H1 (cell line): Measurements from ENCODE around the gene ADAM30. TPM values are rescaled to one million over a fixed set of nuclear protein-coding genes. Genes with fewer than 3 reads are reported as not detected.
"Not testable (repeated sequence)": the region's sequence is repeated elsewhere in the genome, so short reads cannot be mapped to it uniquely, and the experiment has no call there.

Source experiments
- CTCF ChIA-PET: fragments of 300-600 bp; sonication (Branson Sonifier 250); formaldehyde crosslinking; loops from one replicate; lab custom pipeline; 2021; ENCODE audit not compliant: partially characterized antibody; lab: Charles Lee
- POLR2A ChIA-PET: fragments of 300-600 bp; sonication (Branson Sonifier 250); formaldehyde crosslinking; loops from one replicate; lab custom pipeline; 2021; ENCODE audit warnings: inconsistent platforms; ENCODE audit not compliant: partially characterized antibody; lab: Charles Lee
- DNase-seq, 2 experiments: peaks; one replicate each; pipeline versions ENCODE4 v3.0.0 to v3.0.0-alpha.2; 2010 to 2022; ENCODE audit warnings: low spot score in 2 of 2, low read depth in 1 of 2, mixed read lengths in 1 of 2
- FAIRE-seq: peaks from 2 replicates; lab custom pipeline; 2011; peaks lifted over from hg19 to GRCh38; lab: Jason Lieb, UNC
- H2AFZ ChIP-seq: 2 replicates; pipeline ENCODE4 v1.8.1; 2012; ENCODE audit warnings: low read length, inconsistent platforms
- H2AK5ac ChIP-seq: 2 replicates; pipeline ENCODE4 v1.6.1; 2013; ENCODE audit warnings: low read depth, low read length
- H2BK120ac ChIP-seq: replicated peaks from 2 replicates; pipeline ENCODE3; 2013; ENCODE audit warnings: low read depth, low read length, inconsistent platforms
- H2BK12ac ChIP-seq: 2 replicates; pipeline ENCODE4 v1.6.1; 2013; ENCODE audit warnings: low read depth, low read length
- H2BK15ac ChIP-seq: 2 replicates; pipeline ENCODE4 v1.6.1; 2013; ENCODE audit warnings: low read length
- H2BK20ac ChIP-seq: 2 replicates; pipeline ENCODE4 v1.6.1; 2013; ENCODE audit warnings: low read length
- H2BK5ac ChIP-seq: 2 replicates; pipeline ENCODE4 v1.6.1; 2013; ENCODE audit warnings: low read depth, low read length
- H3K14ac ChIP-seq: 2 replicates; pipeline ENCODE4 v1.6.1; 2013; ENCODE audit warnings: inconsistent platforms; ENCODE audit not compliant: insufficient read length
- H3K18ac ChIP-seq: 2 replicates; pipeline ENCODE4 v1.6.1; 2013; ENCODE audit warnings: low read length; ENCODE audit errors: extremely low read depth
- H3K23ac ChIP-seq: 2 replicates; pipeline ENCODE4 v1.6.1; 2013; ENCODE audit warnings: inconsistent platforms; ENCODE audit not compliant: insufficient read length
- H3K23me2 ChIP-seq: 2 replicates; pipeline ENCODE4 v1.6.1; 2013; ENCODE audit warnings: low read depth, low read length
- H3K27ac ChIP-seq: 2 replicates; pipeline ENCODE4 v1.6.1; 2011; ENCODE audit warnings: low read depth, low read length, inconsistent platforms
- H3K27me3 ChIP-seq, 4 experiments: replicated peaks in 1 of 4; 1 replicate in 1 of 4; 2 replicates in 3 of 4; pipeline versions ENCODE4 v1.6.1 to v1.8.1; 2011 to 2013; ENCODE audit warnings: low read length in 3 of 4, mild to moderate bottlenecking in 3 of 4, inconsistent platforms in 2 of 4, mixed read lengths in 2 of 4, moderate library complexity in 1 of 4; ENCODE audit not compliant: control insufficient read depth in 3 of 4, insufficient read depth in 3 of 4; ENCODE audit errors: extremely low read depth in 1 of 4
- H3K36me3 ChIP-seq, 4 experiments: 2 replicates each; pipeline versions ENCODE4 v1.6.1 to v1.8.1; 2011 to 2013; ENCODE audit warnings: mild to moderate bottlenecking in 4 of 4, low read length in 3 of 4, moderate library complexity in 2 of 4, control low read depth in 1 of 4, inconsistent platforms in 1 of 4; ENCODE audit not compliant: insufficient read depth in 4 of 4, control insufficient read depth in 2 of 4
- H3K4ac ChIP-seq: replicated peaks from 2 replicates; pipeline ENCODE3; 2013; ENCODE audit warnings: low read length, low read depth, mixed read lengths, inconsistent platforms; ENCODE audit not compliant: insufficient read length
- H3K4me1 ChIP-seq, 4 experiments: replicated peaks in 1 of 4; 1 replicate in 1 of 4; 2 replicates in 3 of 4; pipeline versions ENCODE4 v1.6.1 to v1.8.1; 2011 to 2013; ENCODE audit warnings: low read length in 3 of 4, inconsistent platforms in 2 of 4, mixed read lengths in 1 of 4; ENCODE audit not compliant: insufficient read depth in 4 of 4, control insufficient read depth in 3 of 4
- H3K4me2 ChIP-seq, 2 experiments: 2 replicates each; pipeline versions ENCODE4 v1.6.1 to v1.8.1; 2011 to 2013; ENCODE audit warnings: low read depth in 2 of 2, low read length in 2 of 2, control low read depth in 1 of 2, inconsistent platforms in 1 of 2, mild to moderate bottlenecking in 1 of 2; ENCODE audit not compliant: insufficient read depth in 1 of 2
- H3K4me3 ChIP-seq, 4 experiments: fragments of 200-600, 300-600 bp in 1 of 4; sonication (generic), shearing (Covaris generic), sonication (Bioruptor Twin) in 1 of 4; 2 replicates each; pipeline versions ENCODE4 v1.5.1 to v1.8.1; 2011 to 2016; ENCODE audit warnings: low read length in 4 of 4, low read depth in 3 of 4, control low read depth in 2 of 4, inconsistent platforms in 2 of 4, mild to moderate bottlenecking in 2 of 4, mixed read lengths in 1 of 4, moderate library complexity in 1 of 4; ENCODE audit not compliant: insufficient read depth in 2 of 4; ENCODE audit errors: extremely low read depth in 1 of 4
- H3K56ac ChIP-seq: replicated peaks from 2 replicates; pipeline ENCODE3; 2013; ENCODE audit warnings: low read depth, mild to moderate bottlenecking, mixed read lengths, low read length, inconsistent platforms; ENCODE audit not compliant: insufficient read length
- H3K79me1 ChIP-seq: 2 replicates; pipeline ENCODE4 v1.6.1; 2013; ENCODE audit warnings: low read depth, low read length, control low read depth
- H3K79me2 ChIP-seq, 2 experiments: 2 replicates each; pipeline versions ENCODE4 v1.6.1 to v1.8.1; 2012 to 2013; ENCODE audit warnings: low read length in 2 of 2, mild to moderate bottlenecking in 2 of 2, inconsistent platforms in 1 of 2; ENCODE audit not compliant: insufficient read depth in 2 of 2, control insufficient read depth in 1 of 2
- H3K9ac ChIP-seq, 4 experiments: replicated peaks in 1 of 4; 1 replicate in 1 of 4; 2 replicates in 3 of 4; pipeline versions ENCODE4 v1.6.1 to v1.8.1; 2011 to 2013; ENCODE audit warnings: low read depth in 3 of 4, low read length in 3 of 4, control low read depth in 2 of 4, mild to moderate bottlenecking in 2 of 4, moderate library complexity in 2 of 4, inconsistent platforms in 1 of 4; ENCODE audit errors: extremely low read depth in 1 of 4
- H3K9me3 ChIP-seq, 2 experiments: 2 replicates each; pipeline versions ENCODE4 v1.6.1 to v1.8.1; 2012 to 2013; ENCODE audit warnings: mild to moderate bottlenecking in 2 of 2, moderate library complexity in 2 of 2, control low read depth in 1 of 2, inconsistent platforms in 1 of 2, low read depth in 1 of 2, low read length in 1 of 2, mixed read lengths in 1 of 2; ENCODE audit not compliant: insufficient read depth in 2 of 2
- H4K20me1 ChIP-seq, 2 experiments: replicated peaks in 1 of 2; 2 replicates each; pipeline versions ENCODE3 to v1.8.1; 2011 to 2013; ENCODE audit warnings: inconsistent platforms in 2 of 2, low read length in 2 of 2, mild to moderate bottlenecking in 1 of 2; ENCODE audit not compliant: insufficient read depth in 2 of 2, control insufficient read depth in 1 of 2
- H4K5ac ChIP-seq: 2 replicates; pipeline ENCODE4 v1.6.1; 2013; ENCODE audit warnings: low read length, low read depth, mixed read lengths, inconsistent platforms; ENCODE audit not compliant: insufficient read length
- H4K8ac ChIP-seq: 2 replicates; pipeline ENCODE4 v1.8.0; 2013; ENCODE audit warnings: mild to moderate bottlenecking, moderate library complexity, low read length, inconsistent platforms; ENCODE audit not compliant: insufficient read depth; ENCODE audit errors: extremely low read depth
- H4K91ac ChIP-seq: replicated peaks from 2 replicates; pipeline ENCODE3; 2013; ENCODE audit warnings: low read length, mixed read lengths, inconsistent platforms; ENCODE audit not compliant: insufficient read length
- WGBS, 2 experiments: shearing (Covaris generic) in 1 of 2; methylation state at CpG; one replicate each; pipeline versions ENCODE4 v1.1.6 to v1.1.7; 2013 to 2015; ENCODE audit warnings: low lambda C conversion rate in 2 of 2, mixed read lengths in 2 of 2, inconsistent platforms in 1 of 2, low coverage in 1 of 2, missing lambda C conversion rate in 1 of 2; ENCODE audit not compliant: insufficient replicate concordance in 2 of 2, insufficient coverage in 1 of 2, insufficient read length in 1 of 2; ENCODE audit errors: extremely low coverage in 1 of 2, missing lambda C conversion rate in 1 of 2; 5-methylcytosine and 5-hydroxymethylcytosine counted together
- polyA plus RNA-seq, 7 experiments: library from polyadenylated mRNA; depleted of rRNA in 3 of 7; stranded (reverse) in 5 of 7; unstranded in 2 of 7; fragments of >200 nt in 5 of 7; fragments of 200-250 nt in 2 of 7; gene quantifications; 1 replicate in 5 of 7; 2 replicates in 1 of 7; 4 replicates in 1 of 7; pipeline versions ENCODE4 v1.2.1 to v1.2.3, GENCODE V29; 2011 to 2013; ENCODE audit warnings: missing spikeins in 2 of 7, mixed read lengths in 2 of 7
- total RNA-seq: library from RNA; stranded (reverse); fragmentation: NEBNext Ultra II Directional; extraction: Animal tissue kit (Norgen Biotek cat#: 25700); gene quantifications from 2 replicates; pipeline ENCODE4 v1.2.1, GENCODE V29; 2021

The ADAM30 gene
- total and polyA plus RNA-seq, 2 of the 8 experiments (the other 6 are each of a cell fraction or from before 2014, with no cell fraction given), result not detected

GRCh38 chr1:119858556-119859214 lies 37.6 kb downstream of the ADAM30 start:
- FAIRE-seq, result not testable (repeated sequence)

More at GRCh38 chr1:119858556-119859214, 37.6 kb downstream of the ADAM30 start:
- H3K4me3 ChIP-seq, H3K27ac ChIP-seq, H3K23me2 ChIP-seq, H4K5ac ChIP-seq, H3K14ac ChIP-seq, H3K9me3 ChIP-seq, H2BK120ac ChIP-seq, H3K23ac ChIP-seq, H2BK20ac ChIP-seq, POLR2A ChIA-PET, H3K79me2 ChIP-seq, H3K4me2 ChIP-seq, H3K27me3 ChIP-seq, H3K18ac ChIP-seq, H3K56ac ChIP-seq, H2BK12ac ChIP-seq, H2BK15ac ChIP-seq, H2BK5ac ChIP-seq, H3K4me1 ChIP-seq, H3K36me3 ChIP-seq, H3K4ac ChIP-seq, H4K20me1 ChIP-seq, H4K91ac ChIP-seq, H3K9ac ChIP-seq, H4K8ac ChIP-seq, H3K79me1 ChIP-seq, H2AK5ac ChIP-seq, H2AFZ ChIP-seq, DNase-seq: not testable (repeated sequence)
- WGBS, 2 experiments, result 95% methylated on average over 4 of the region's 4 CpGs; no CpG with 5 or more reads in 1 of the 2 experiments
- CTCF ChIA-PET, result interaction anchor here (0.7 to 4.6 kb wide), 6 partner anchors 12 to 29 kb away, joined by 3 to 41 read pairs (median 4); no protein-coding TSS in a partner anchor
